BLaER1 (cell line): ENCODE data around the gene ITGB3BP.

Experiments
- H3K27ac ChIP-seq: shearing (Covaris generic); formaldehyde crosslinking; 2 replicates; pipeline ENCODE4 v1.8.1; 2022
- H3K27me3 ChIP-seq: shearing (Covaris generic); formaldehyde crosslinking; 2 replicates; pipeline ENCODE4 v1.8.1; 2022
- H3K36me3 ChIP-seq: shearing (Covaris generic); formaldehyde crosslinking; 2 replicates; pipeline ENCODE4 v1.8.1; 2022
- H3K4me1 ChIP-seq: shearing (Covaris generic); formaldehyde crosslinking; 2 replicates; pipeline ENCODE4 v1.8.1; 2022
- H3K4me2 ChIP-seq: shearing (Covaris generic); formaldehyde crosslinking; 2 replicates; pipeline ENCODE4 v1.8.1; 2022
- H3K4me3 ChIP-seq: shearing (Covaris generic); formaldehyde crosslinking; 2 replicates; pipeline ENCODE4 v1.8.1; 2022
- H3K9ac ChIP-seq: shearing (Covaris generic); formaldehyde crosslinking; 2 replicates; pipeline ENCODE4 v1.8.1; 2022
- H3K9me3 ChIP-seq: shearing (Covaris generic); formaldehyde crosslinking; 2 replicates; pipeline ENCODE4 v1.8.1; 2022
- H4K20me1 ChIP-seq: shearing (Covaris generic); formaldehyde crosslinking; 2 replicates; pipeline ENCODE4 v1.8.1; 2022
- Cebpa-rat ChIP-seq: shearing (Covaris generic); IDR thresholded peaks from 2 replicates; pipeline ENCODE4 v1.8.1; 2022

ITGB3BP gene

GRCh38 chr1:63548303-63548702 is 25.3 kb upstream of the ITGB3BP start:
- no peaks in the 10 kb centered on the region for H3K27me3 ChIP-seq
- TF ChIP-seq Cebpa-rat: no peak

GRCh38 chr1:63547621-63548294 is 24.7 kb upstream of the ITGB3BP start:
- H3K4me3 ChIP-seq: no peak overlapping the region
- H3K4me2 ChIP-seq: no peak overlapping the region
- no peak for TF ChIP-seq Cebpa-rat
- no peaks in the 10 kb centered on the region for H3K27me3 ChIP-seq
- H3K9me3 ChIP-seq: no peaks in the 10 kb centered on the region
- H3K4me1 ChIP-seq: no peaks in the 10 kb centered on the region
- no peak overlapping the region for H3K9ac ChIP-seq
- no peak overlapping the region for H3K27ac ChIP-seq
- H4K20me1 ChIP-seq: no peaks in the 10 kb centered on the region
- H3K36me3 ChIP-seq: peaks cover 6% of the 10 kb centered on the region; the same call in 1 of the 2 replicates

More at GRCh38 chr1:63548303-63548702, 25.3 kb upstream of the ITGB3BP start:
- H3K36me3 ChIP-seq: peaks cover 6% of the 10 kb centered on the region; the same call in 1 of the 2 replicates
- no peak overlapping the region for H3K9ac ChIP-seq
- no peaks in the 10 kb centered on the region for H3K4me1 ChIP-seq
- no peaks in the 10 kb centered on the region for H4K20me1 ChIP-seq
- no peaks in the 10 kb centered on the region for H3K9me3 ChIP-seq
- H3K4me3 ChIP-seq: no peak overlapping the region
- H3K27ac ChIP-seq: no peak overlapping the region
- H3K4me2 ChIP-seq: no peak overlapping the region

- Histone ChIP-seq H3K36me3 (peaks cover 6% of the 10 kb centered on the region; the same call in 1 of the 2 replicates), H3K9ac (no peak overlapping the region), H3K27ac (no peak overlapping the region), H3K4me3 (no peak overlapping the region), H3K4me1 (no peaks in the 10 kb centered on the region), H3K4me2 (no peak overlapping the region), H3K27me3 (no peaks in the 10 kb centered on the region), H4K20me1 (no peaks in the 10 kb centered on the region), H3K9me3 (no peaks in the 10 kb centered on the region)
- no peak for TF ChIP-seq Cebpa-rat
Observed at GRCh38 chr1:63545780-63546179, 22.8 kb upstream of the ITGB3BP start.

- Histone ChIP-seq H3K9ac (no peak overlapping the region), H3K36me3 (peaks cover 5% of the 10 kb centered on the region), H3K27ac (no peak overlapping the region), H3K9me3 (no peaks in the 10 kb centered on the region), H3K4me1 (no peaks in the 10 kb centered on the region), H3K4me3 (no peak overlapping the region), H4K20me1 (no peaks in the 10 kb centered on the region), H3K27me3 (no peaks in the 10 kb centered on the region), H3K4me2 (no peak overlapping the region)
- no peak for TF ChIP-seq Cebpa-rat
Observed at GRCh38 chr1:63537940-63538339, 14.9 kb upstream of the ITGB3BP start.

- H3K4me2 ChIP-seq: no peak overlapping the region
- no peaks in the 10 kb centered on the region for H4K20me1 ChIP-seq
- TF ChIP-seq Cebpa-rat: no peak
- no peaks in the 10 kb centered on the region for H3K27me3 ChIP-seq
- no peak overlapping the region for H3K4me3 ChIP-seq
- H3K36me3 ChIP-seq: peaks cover 10% of the 10 kb centered on the region
- no peaks in the 10 kb centered on the region for H3K4me1 ChIP-seq
- H3K9me3 ChIP-seq: no peaks in the 10 kb centered on the region
- H3K27ac ChIP-seq: no peak overlapping the region
- H3K9ac ChIP-seq: no peak overlapping the region
Observed at GRCh38 chr1:63537006-63537405, 14.0 kb upstream of the ITGB3BP start.

- Histone ChIP-seq H3K9me3 (no peaks in the 10 kb centered on the region), H3K4me3 (no peak overlapping the region), H3K4me2 (no peak overlapping the region), H3K27ac (no peak overlapping the region), H3K9ac (no peak overlapping the region), H3K27me3 (no peaks in the 10 kb centered on the region), H4K20me1 (no peaks in the 10 kb centered on the region), H3K4me1 (no peaks in the 10 kb centered on the region), H3K36me3 (peaks cover 13% of the 10 kb centered on the region)
- TF ChIP-seq Cebpa-rat: no peak
Observed at GRCh38 chr1:63534406-63534805, 11.4 kb upstream of the ITGB3BP start.

- Histone ChIP-seq H3K4me2 (no peak overlapping the region), H3K27ac (no peak overlapping the region), H3K27me3 (no peaks in the 10 kb centered on the region), H3K9ac (no peak overlapping the region), H3K36me3 (peaks cover 17% of the 10 kb centered on the region), H3K9me3 (no peaks in the 10 kb centered on the region), H4K20me1 (no peaks in the 10 kb centered on the region), H3K4me3 (no peak overlapping the region), H3K4me1 (no peaks in the 10 kb centered on the region)
- no peak for TF ChIP-seq Cebpa-rat
Observed at GRCh38 chr1:63533931-63534330, 10.9 kb upstream of the ITGB3BP start.

- H3K4me2 ChIP-seq: no peak overlapping the region
- H4K20me1 ChIP-seq: no peaks in the 10 kb centered on the region
- H3K4me1 ChIP-seq: no peaks in the 10 kb centered on the region
- no peak overlapping the region for H3K4me3 ChIP-seq
- peaks cover 26% of the 10 kb centered on the region for H3K36me3 ChIP-seq
- no peaks in the 10 kb centered on the region for H3K9me3 ChIP-seq
- no peak overlapping the region for H3K27ac ChIP-seq
- TF ChIP-seq Cebpa-rat: no peak
- H3K9ac ChIP-seq: no peak overlapping the region
- H3K27me3 ChIP-seq: no peaks in the 10 kb centered on the region
Observed at GRCh38 chr1:63532727-63533126, 9.7 kb upstream of the ITGB3BP start.

- H3K36me3 ChIP-seq: peaks cover 12% of the 10 kb centered on the region; the same call in 1 of the 2 replicates
- no peaks in the 10 kb centered on the region for H3K27me3 ChIP-seq
- H3K4me2 ChIP-seq: peak overlapping the region; percentile 82
- TF ChIP-seq Cebpa-rat: no peak
- H3K27ac ChIP-seq: peak overlapping the region; percentile 85; the same call in 1 of the 2 replicates
- H3K4me3 ChIP-seq: peak overlapping the region; percentile 77
- H3K4me1 ChIP-seq: peaks cover 26% of the 10 kb centered on the region
- no peaks in the 10 kb centered on the region for H4K20me1 ChIP-seq
- H3K9ac ChIP-seq: peak overlapping the region; percentile 84
- H3K9me3 ChIP-seq: no peaks in the 10 kb centered on the region
Observed at GRCh38 chr1:63524201-63524600, 1.2 kb upstream of the ITGB3BP start.

- TF ChIP-seq Cebpa-rat: no peak
- Histone ChIP-seq H3K27me3 (no peaks in the 10 kb centered on the region), H3K9ac (peak overlapping the region; percentile 84), H3K4me3 (peak overlapping the region; percentile 77), H3K9me3 (no peaks in the 10 kb centered on the region), H3K27ac (peak overlapping the region; percentile 85), H4K20me1 (no peaks in the 10 kb centered on the region), H3K36me3 (peaks cover 8% of the 10 kb centered on the region; the same call in 1 of the 2 replicates), H3K4me2 (peak overlapping the region; percentile 82), H3K4me1 (peaks cover 26% of the 10 kb centered on the region)
Observed at GRCh38 chr1:63523738-63524137, 713 bp upstream of the ITGB3BP start.
